Ascending aorta (tissue), 2 donors: ENCODE measurements around the gene MYL12B. TPM values are rescaled to one million over a fixed set of nuclear protein-coding genes. Genes with fewer than 3 reads are reported as not detected.

ENCODE experiments used
- DNase-seq, 2 donors: peaks; one replicate each; pipeline ENCODE4 v3.0.0-alpha.2; 2019; ENCODE audit warnings: low spot score in 2 of 2
- H3K27ac ChIP-seq, 2 donors: fragments of 200-600 bp; sonication (generic); one replicate each; pipeline ENCODE4 v1.5.1; 2016 to 2017; ENCODE audit warnings: mild to moderate bottlenecking in 1 of 2
- H3K27me3 ChIP-seq: fragments of 200-600 bp; sonication (generic); one replicate; pipeline ENCODE4 v1.5.1; 2017
- H3K36me3 ChIP-seq, 2 donors: fragments of 200-600 bp; sonication (generic); one replicate each; pipeline ENCODE4 v1.5.1; 2016
- H3K4me1 ChIP-seq, 2 donors: fragments of 200-600 bp; sonication (generic); one replicate each; pipeline ENCODE4 v1.5.1; 2016 to 2017; ENCODE audit warnings: mild to moderate bottlenecking in 1 of 2
- H3K4me3 ChIP-seq, 2 donors: fragments of 200-600 bp; sonication (generic); one replicate each; pipeline ENCODE4 v1.5.1; 2016 to 2017; ENCODE audit warnings: mild to moderate bottlenecking in 1 of 2
- H3K9me3 ChIP-seq, 2 donors: fragments of 200-600 bp; sonication (generic); one replicate each; pipeline ENCODE4 v1.5.1; 2016
- intact Hi-C: fragments of 100-400 bp; cut with DNase I; formaldehyde crosslinking; loops from one replicate; pipeline ENCODE4 v1.15.1; 2023
- total RNA-seq: library from RNA; depleted of rRNA; stranded (reverse); fragments of >200 nt; gene quantifications from one replicate; pipeline ENCODE4 v1.1.0, GENCODE V29; 2016
- TF ChIP-seq, protein P1 (sequence below), 3 experiments: fragments of 200-600 bp in 2 of 3; fragments of 450-650 bp in 1 of 3; sonication (generic) in 2 of 3; IDR thresholded peaks; one replicate each; pipeline ENCODE4 v1.5.1; 2016 to 2019; ENCODE audit warnings: antibody characterized with exemption in 3 of 3, mild to moderate bottlenecking in 1 of 3, moderate library complexity in 1 of 3

Gene MYL12B
- total RNA-seq, 1 donor from 2014 or later: 198 TPM

- Histone ChIP-seq H3K9me3 (no peaks in the 10 kb centered on the region), H3K4me3 (no peak overlapping the region), H3K4me1 (no peaks in the 10 kb centered on the region), H3K36me3 (no peaks in the 10 kb centered on the region), H3K27ac (no peak overlapping the region), H3K27me3 (no peaks in the 10 kb centered on the region)
- intact Hi-C loops: no loop called here
- DNase-seq: no peak
- TF ChIP-seq, protein P1, sequence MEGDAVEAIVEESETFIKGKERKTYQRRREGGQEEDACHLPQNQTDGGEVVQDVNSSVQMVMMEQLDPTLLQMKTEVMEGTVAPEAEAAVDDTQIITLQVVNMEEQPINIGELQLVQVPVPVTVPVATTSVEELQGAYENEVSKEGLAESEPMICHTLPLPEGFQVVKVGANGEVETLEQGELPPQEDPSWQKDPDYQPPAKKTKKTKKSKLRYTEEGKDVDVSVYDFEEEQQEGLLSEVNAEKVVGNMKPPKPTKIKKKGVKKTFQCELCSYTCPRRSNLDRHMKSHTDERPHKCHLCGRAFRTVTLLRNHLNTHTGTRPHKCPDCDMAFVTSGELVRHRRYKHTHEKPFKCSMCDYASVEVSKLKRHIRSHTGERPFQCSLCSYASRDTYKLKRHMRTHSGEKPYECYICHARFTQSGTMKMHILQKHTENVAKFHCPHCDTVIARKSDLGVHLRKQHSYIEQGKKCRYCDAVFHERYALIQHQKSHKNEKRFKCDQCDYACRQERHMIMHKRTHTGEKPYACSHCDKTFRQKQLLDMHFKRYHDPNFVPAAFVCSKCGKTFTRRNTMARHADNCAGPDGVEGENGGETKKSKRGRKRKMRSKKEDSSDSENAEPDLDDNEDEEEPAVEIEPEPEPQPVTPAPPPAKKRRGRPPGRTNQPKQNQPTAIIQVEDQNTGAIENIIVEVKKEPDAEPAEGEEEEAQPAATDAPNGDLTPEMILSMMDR (IDR thresholded peaks at IDR 0.05): no peak
These were observed 57.5 kb downstream of the MYL12B start for GRCh38 chr18:3319399-3319798.

DNA sequence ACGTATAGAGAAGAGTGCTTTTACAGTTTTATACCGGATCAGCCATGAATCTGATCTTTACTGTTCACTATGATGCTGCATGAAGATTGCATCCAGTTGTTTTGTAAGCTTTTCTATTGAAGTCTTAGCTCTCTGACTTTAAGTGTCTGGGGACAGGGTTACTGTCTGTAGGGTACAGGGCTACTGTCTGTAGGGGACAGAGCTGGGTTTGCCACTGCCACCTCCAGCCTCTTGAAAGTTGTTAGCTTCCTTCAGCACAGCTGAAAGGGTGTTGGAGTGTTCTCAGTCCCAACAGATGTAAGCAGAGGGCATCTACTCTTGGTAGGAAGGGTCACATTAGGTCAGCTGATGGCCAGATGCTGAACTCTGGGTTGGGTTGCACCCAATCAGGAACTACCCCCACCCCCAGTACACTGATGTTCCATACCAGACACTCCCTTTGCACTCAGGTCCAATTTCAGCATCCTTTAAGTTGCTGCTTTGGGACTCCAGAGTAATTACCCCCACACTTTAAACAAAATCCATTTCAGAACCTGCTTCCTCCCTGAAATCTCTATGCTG is 58.0 kb downstream of the MYL12B start:
- DNase-seq: no peak
- intact Hi-C loops: no loop called here
- no peaks in the 10 kb centered on the region for H3K36me3 ChIP-seq

DNA sequence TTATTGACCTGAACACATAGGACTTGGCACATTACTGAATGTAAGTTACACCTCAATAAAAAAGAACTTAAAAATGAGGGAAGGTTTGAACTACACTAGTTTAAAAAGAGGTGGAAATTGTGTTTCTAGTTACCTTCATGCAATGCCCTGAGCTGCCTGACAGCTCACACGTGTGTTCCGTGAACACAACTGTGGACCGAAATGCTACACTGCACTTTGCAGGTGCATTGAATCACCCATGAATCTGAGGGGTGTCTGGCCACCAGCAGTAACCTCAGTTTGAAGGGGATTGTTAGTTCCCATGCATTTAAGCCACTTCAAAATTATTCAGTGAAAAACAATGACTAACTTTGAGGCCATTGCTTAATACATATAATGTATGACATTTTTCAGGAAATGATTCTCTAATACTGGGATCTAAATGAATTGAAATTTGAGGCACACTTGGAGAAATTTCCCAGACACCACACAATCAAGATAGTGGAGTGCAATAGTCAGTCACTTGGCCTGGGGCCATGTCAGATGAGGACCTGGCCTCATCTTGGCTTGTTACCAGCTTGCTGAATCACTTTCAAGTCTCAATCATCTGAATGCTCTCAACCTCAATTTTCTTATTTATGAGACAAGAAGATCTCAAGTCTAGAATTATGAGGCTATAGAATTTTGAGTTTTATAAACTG is 59.3 kb downstream of the MYL12B start:
- no peak overlapping the region for H3K27ac ChIP-seq
- H3K36me3 ChIP-seq: no peaks in the 10 kb centered on the region
- TF ChIP-seq, protein P1 (IDR thresholded peaks at IDR 0.05): no peak
- no peaks in the 10 kb centered on the region for H3K9me3 ChIP-seq
- H3K4me1 ChIP-seq: no peaks in the 10 kb centered on the region
- no peak overlapping the region for H3K4me3 ChIP-seq
- no peaks in the 10 kb centered on the region for H3K27me3 ChIP-seq
- intact Hi-C loops: no loop called here
- no peak for DNase-seq

More for the DNA sequence above, 58.0 kb downstream of the MYL12B start:
- Histone ChIP-seq H3K27ac (no peak overlapping the region), H3K4me1 (no peaks in the 10 kb centered on the region), H3K9me3 (no peaks in the 10 kb centered on the region), H3K27me3 (no peaks in the 10 kb centered on the region), H3K4me3 (no peak overlapping the region)
- TF ChIP-seq, protein P1 (IDR thresholded peaks at IDR 0.05): no peak

DNA sequence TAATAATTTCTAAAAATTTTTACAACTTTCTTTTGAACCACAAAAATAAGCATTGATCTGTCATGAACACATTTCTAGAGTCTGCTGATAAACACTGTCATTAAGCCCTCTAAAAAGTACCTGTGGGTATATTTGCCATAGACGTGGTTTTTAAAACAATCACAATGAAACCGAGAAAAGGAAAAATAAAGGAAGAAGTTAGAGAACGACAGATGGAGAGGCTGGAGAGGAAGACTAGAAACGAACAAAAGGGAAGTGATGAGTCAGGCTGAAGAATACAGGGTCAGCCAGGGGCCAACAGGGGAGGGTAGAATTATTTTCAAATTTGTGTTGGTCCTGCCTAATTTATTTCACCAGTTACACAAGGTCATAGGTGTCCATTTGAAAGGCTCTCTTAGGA is 62.0 kb downstream of the MYL12B start:
- intact Hi-C loops: no loop called here
- Histone ChIP-seq H3K27me3 (no peaks in the 10 kb centered on the region), H3K27ac (no peak overlapping the region), H3K36me3 (no peaks in the 10 kb centered on the region), H3K9me3 (no peaks in the 10 kb centered on the region), H3K4me1 (no peaks in the 10 kb centered on the region), H3K4me3 (no peak overlapping the region)
- TF ChIP-seq, protein P1 (IDR thresholded peaks at IDR 0.05): no peak
- DNase-seq: no peak

Other genes with a start within 250 kb of the MYL12B start
- 11.6 TPM for gene LPIN2, start 249.0 kb upstream of the MYL12B start, total RNA-seq
- 7.8 TPM for gene MYOM1, start 42.2 kb upstream of the MYL12B start, total RNA-seq
- 421 TPM for gene MYL12A, start 14.3 kb upstream of the MYL12B start, total RNA-seq
- gene TGIF1, start 188.0 kb downstream of the MYL12B start, total RNA-seq: 39.7 TPM